Upper lobe of right lung (tissue), 1 donor: ENCODE measurements around the gene GPR62. TPM values are rescaled to one million over a fixed set of nuclear protein-coding genes. Genes with fewer than 3 reads are reported as not detected.
A peak's percentile ranks its signal among the peaks of the same experiment; 100 is the strongest.

Experiments used
- ATAC-seq: fragments of 200-7000 bp; cut with Tn5 transposase; one replicate; pipeline ENCODE4 v1.9.1; 2020; ENCODE audit warnings: mild to moderate bottlenecking, moderate library complexity
- DNase-seq: peaks from one replicate; pipeline ENCODE4 v3.0.0-alpha.2; 2020
- H3K27ac ChIP-seq: fragments of 200-600 bp; one replicate; pipeline ENCODE4 v1.8.0; 2022
- H3K27me3 ChIP-seq: fragments of 200-600 bp; one replicate; pipeline ENCODE4 v1.8.0; 2022; ENCODE audit warnings: mild to moderate bottlenecking
- H3K36me3 ChIP-seq: fragments of 200-600 bp; one replicate; pipeline ENCODE4 v1.8.0; 2022
- H3K4me1 ChIP-seq: fragments of 200-600 bp; one replicate; pipeline ENCODE4 v1.8.0; 2022
- H3K4me3 ChIP-seq: fragments of 200-600 bp; one replicate; pipeline ENCODE4 v1.8.0; 2022; ENCODE audit warnings: mild to moderate bottlenecking
- H3K9me3 ChIP-seq: fragments of 200-600 bp; one replicate; pipeline ENCODE4 v1.8.0; 2022
- CTCF ChIP-seq: fragments of 200-600 bp; IDR thresholded peaks from one replicate; pipeline ENCODE4 v1.8.0; 2022; ENCODE audit warnings: antibody characterized with exemption
- intact Hi-C: fragments of 100-400 bp; cut with DNase I; formaldehyde crosslinking; loops from one replicate; pipeline ENCODE4 v1.11.0; 2022
- total RNA-seq: library from RNA; stranded (reverse); fragmentation: NEBNext Ultra II Directional; extraction: Animal tissue kit (Norgen Biotek cat#: 25700); gene quantifications from one replicate; pipeline ENCODE4 v1.2.1, GENCODE V29; 2021
- donor health status: DM: no; HTN: yes; CAD: no; lungs with severe emphysema.

The GPR62 gene
- total RNA-seq, 1 donor from 2014 or later: not detected

GRCh38 chr3:51941463-51941797 is 13.8 kb upstream of the GPR62 start:
- peak overlapping the region; percentile 64 for H3K4me3 ChIP-seq
- peaks cover 26% of the 10 kb centered on the region for H3K36me3 ChIP-seq
- no peaks in the 10 kb centered on the region for H3K27me3 ChIP-seq
- DNase-seq: no peak
- peak overlapping the region; percentile 67 for H3K27ac ChIP-seq
- no peaks in the 10 kb centered on the region for H3K9me3 ChIP-seq
- intact Hi-C loops: no loop called here
- ATAC-seq: no peak
- peaks cover 29% of the 10 kb centered on the region for H3K4me1 ChIP-seq
- TF ChIP-seq CTCF: no peak

GRCh38 chr3:51941798-51942602 is 13.2 kb upstream of the GPR62 start, which contains the start of the genes PARP3 and RRP9:
Gene PARP3, plus strand, starts transcription at chr3:51942363. Its CDS starts 993 bp downstream, at chr3:51943356.
Gene RRP9, minus strand, starts transcription at chr3:51941904. Its CDS starts 37 bp downstream, at chr3:51941867.
- Histone ChIP-seq H3K9me3 (no peaks in the 10 kb centered on the region), H3K36me3 (peaks cover 20% of the 10 kb centered on the region), H3K4me3 (peak within 1 kb of the TSS; percentile 67), H3K27ac (peak within 1 kb of the TSS; percentile 97), H3K4me1 (peaks cover 29% of the 10 kb centered on the region), H3K27me3 (no peaks in the 10 kb centered on the region)
- TF ChIP-seq CTCF: peak; percentile 99
- intact Hi-C loops: no loop called here
- DNase-seq (peak; percentile 100), ATAC-seq (peak; percentile 94)

GRCh38 chr3:51942603-51943450 is 12.4 kb upstream of the GPR62 start:
- peak; percentile 84 for DNase-seq
- peak; percentile 51 for ATAC-seq
- H3K4me1 ChIP-seq: peaks cover 29% of the 10 kb centered on the region
- no peaks in the 10 kb centered on the region for H3K27me3 ChIP-seq
- TF ChIP-seq CTCF: no peak
- H3K36me3 ChIP-seq: peaks cover 12% of the 10 kb centered on the region
- no peaks in the 10 kb centered on the region for H3K9me3 ChIP-seq
- H3K4me3 ChIP-seq: peak overlapping the region; percentile 67
- intact Hi-C loops: no loop called here
- H3K27ac ChIP-seq: peak overlapping the region; percentile 97

GRCh38 chr3:51943451-51944391 is 11.5 kb upstream of the GPR62 start:
- DNase-seq (peak; percentile 63), ATAC-seq (no peak)
- intact Hi-C loops: no loop called here
- H3K4me3 ChIP-seq: no peak overlapping the region
- H3K4me1 ChIP-seq: peaks cover 29% of the 10 kb centered on the region
- no peaks in the 10 kb centered on the region for H3K27me3 ChIP-seq
- TF ChIP-seq CTCF: no peak
- peaks cover 4% of the 10 kb centered on the region for H3K36me3 ChIP-seq
- no peaks in the 10 kb centered on the region for H3K9me3 ChIP-seq
- peak overlapping the region; percentile 97 for H3K27ac ChIP-seq

GRCh38 chr3:51944451-51945021 is 10.6 kb upstream of the GPR62 start:
- H3K27me3 ChIP-seq: no peaks in the 10 kb centered on the region
- H3K4me1 ChIP-seq: peaks cover 29% of the 10 kb centered on the region
- intact Hi-C loops: no loop called here
- H3K9me3 ChIP-seq: no peaks in the 10 kb centered on the region
- ATAC-seq (no peak), DNase-seq (peak; percentile 59)
- H3K27ac ChIP-seq: no peak overlapping the region
- no peak for TF ChIP-seq CTCF
- H3K4me3 ChIP-seq: no peak overlapping the region
- no peaks in the 10 kb centered on the region for H3K36me3 ChIP-seq
